ENCODE results near the gene OXCT1.

DNA sequence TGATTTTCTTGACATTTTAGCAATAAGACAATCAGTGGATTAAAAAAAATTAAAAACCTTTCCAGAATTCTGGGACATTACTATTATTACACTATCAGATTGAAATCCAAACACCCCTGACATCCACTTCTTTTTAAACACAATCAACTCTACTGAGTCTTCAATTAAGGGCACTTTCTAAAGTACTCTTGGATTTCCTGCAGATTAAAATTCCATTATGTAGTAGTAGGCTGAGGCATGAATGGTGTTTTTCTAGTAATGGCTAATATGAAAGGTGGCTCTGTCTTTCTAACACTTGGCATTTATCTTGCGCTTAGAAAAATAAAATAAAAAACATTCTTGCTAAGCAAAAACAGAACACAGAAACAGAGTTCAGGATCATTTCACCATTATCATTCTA, 107.8 kb downstream of the OXCT1 start:
- TF ChIP-seq ATF2 (CRISPR knock-in tag; IDR thresholded peaks at IDR 0.05; ENCODE audit: borderline replicate concordance, low read depth) (no peak), EMX1 (CRISPR knock-in tag; IDR thresholded peaks at IDR 0.05) (no peak), ATF6 (CRISPR knock-in tag; IDR thresholded peaks at IDR 0.05) (no peak), SMAD4 (CRISPR knock-in tag; IDR thresholded peaks at IDR 0.05) (no peak), IRF2 (CRISPR knock-in tag; IDR thresholded peaks at IDR 0.05; ENCODE audit: borderline replicate concordance, low read depth) (no peak)
- TF ChIP-seq, protein P1, sequence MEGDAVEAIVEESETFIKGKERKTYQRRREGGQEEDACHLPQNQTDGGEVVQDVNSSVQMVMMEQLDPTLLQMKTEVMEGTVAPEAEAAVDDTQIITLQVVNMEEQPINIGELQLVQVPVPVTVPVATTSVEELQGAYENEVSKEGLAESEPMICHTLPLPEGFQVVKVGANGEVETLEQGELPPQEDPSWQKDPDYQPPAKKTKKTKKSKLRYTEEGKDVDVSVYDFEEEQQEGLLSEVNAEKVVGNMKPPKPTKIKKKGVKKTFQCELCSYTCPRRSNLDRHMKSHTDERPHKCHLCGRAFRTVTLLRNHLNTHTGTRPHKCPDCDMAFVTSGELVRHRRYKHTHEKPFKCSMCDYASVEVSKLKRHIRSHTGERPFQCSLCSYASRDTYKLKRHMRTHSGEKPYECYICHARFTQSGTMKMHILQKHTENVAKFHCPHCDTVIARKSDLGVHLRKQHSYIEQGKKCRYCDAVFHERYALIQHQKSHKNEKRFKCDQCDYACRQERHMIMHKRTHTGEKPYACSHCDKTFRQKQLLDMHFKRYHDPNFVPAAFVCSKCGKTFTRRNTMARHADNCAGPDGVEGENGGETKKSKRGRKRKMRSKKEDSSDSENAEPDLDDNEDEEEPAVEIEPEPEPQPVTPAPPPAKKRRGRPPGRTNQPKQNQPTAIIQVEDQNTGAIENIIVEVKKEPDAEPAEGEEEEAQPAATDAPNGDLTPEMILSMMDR (IDR thresholded peaks at IDR 0.05) = no peak

All from WTC11 (cell line).